Measurements from ENCODE around the gene DPP6.

DPP6 gene

DNA sequence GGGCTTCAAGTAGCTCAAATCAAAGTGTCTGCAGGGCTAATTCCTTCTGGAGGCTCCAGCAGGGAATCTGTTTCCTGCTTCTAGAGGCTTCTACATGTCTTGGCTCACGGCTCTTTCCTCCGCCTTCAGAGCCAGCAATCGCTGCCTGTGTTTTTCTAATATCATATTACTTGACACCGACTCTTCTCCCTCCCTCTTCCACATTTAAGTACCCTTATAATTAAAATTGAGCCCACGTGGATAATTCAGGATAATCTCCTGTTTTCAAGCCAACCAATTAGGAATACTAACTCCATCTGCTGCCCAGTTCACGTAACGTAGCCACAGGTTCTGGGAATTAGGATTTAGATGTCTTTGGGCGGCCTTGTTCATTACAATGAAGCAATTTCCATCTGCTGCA is 372.2 kb downstream of the DPP6 start:
- DNase-seq: no peak

DNA sequence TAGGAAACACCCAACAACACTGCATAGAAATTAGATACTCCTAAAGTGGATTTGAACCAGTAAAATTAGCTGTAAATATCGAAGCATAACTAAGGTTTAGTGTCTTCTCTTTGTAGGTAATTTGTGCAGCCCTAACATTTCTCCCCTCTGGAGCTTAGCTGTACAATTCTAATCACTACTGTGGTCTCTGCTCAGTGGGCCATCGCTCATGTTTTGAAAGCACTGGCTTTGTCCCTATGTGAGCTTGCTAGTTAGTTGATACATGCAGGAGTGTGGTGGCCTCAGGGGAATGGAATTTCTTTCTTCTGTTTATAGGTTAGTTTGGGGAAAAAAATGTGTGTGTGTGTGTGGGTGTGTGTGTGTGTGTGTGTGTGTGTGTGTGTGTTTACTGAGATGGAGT is 373.1 kb downstream of the DPP6 start:
- no peak for DNase-seq

DNA sequence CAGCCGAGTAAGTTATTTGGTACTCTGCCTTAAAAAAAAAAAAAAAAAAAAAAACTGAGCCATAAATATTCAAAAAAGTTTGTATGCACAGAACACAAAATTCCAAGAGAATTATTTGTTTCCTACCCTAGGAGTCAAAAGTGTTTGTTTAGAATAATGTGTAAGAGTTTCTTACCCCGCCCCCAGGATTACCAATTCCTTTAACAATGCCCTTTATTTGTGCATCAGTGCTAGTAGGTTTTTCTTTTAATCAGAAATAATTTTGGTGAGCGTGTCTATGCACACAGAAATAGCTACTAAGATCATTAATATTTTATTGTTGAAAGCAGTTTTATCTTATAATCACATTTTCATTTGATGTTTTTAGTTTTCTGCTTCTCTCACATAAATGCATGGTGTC is 374.6 kb downstream of the DPP6 start:
- DNase-seq: no peak

DNA sequence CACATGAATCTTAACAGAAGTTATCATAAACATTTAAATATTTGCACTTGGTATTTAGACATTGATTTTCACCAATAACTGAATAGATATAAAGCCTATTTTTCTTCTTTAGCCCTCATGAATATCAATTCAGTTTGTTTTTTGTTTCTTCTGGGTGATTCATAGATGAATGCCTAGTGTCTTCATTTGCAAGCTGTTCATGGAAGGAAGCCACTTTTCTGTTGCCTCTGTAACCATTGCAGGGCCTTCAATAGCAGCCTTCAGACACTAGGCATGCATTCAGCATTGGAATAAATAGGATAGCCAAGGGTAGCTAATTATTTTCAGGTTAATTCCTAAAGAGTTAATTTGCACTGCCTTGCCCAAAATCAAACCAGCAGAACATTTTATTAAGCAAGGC is 375.3 kb downstream of the DPP6 start:
- DNase-seq: no peak

DNA sequence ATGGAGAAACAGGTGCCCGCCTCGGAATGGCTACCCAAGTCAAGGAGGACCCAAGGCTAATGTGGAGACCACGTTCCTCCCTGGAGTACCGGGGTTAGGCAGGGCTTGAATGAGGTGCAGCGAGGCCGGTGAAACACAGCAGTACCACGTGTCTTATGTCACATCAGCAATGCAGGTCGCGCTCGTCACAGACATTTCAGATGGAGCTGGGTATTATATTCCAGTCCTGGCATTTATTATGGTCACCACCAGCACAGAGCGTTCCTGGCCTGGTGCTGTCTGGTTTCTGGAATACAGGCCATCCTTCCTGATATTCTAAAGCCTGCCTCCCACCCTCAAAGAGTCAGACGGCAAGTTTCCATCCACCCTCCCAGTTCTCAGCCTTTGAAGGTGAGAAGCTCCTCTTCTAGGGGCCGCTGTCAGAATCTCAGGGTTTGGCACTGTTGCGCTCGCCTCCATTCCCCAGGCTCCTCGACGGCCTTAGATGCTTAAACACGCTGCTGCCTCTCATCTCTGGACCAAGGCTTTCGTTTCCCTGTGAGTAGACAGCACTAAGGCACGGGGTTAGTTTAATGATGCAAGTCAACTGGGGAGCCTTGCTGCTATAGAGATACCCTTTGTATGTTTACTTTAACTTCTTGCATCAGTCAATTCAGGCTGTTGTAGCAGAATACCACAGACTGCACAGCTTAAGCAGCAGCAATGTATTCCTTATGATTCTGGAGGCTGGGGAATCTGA is 377.6 kb downstream of the DPP6 start:
- DNase-seq: no peak

DNA sequence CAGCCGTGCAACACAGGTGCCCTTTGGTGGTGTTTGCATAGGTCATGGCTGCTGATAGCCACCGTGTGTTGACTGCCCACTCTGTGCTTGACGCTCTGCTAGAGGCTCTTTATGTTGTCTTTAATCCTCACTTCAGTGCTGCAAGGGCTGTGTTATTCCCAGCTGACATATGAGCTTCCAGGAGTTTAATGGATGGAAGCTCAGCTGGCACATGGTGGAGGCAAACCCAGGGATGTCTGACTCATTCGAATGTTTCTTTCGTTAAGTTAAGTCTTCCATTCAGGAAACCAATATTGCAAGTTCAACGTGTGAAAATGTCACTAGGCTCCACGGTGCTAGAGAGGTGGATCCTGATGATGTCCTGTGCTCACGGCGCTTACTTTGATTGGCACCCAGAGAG is 378.4 kb downstream of the DPP6 start:
- no peak for DNase-seq

DNA sequence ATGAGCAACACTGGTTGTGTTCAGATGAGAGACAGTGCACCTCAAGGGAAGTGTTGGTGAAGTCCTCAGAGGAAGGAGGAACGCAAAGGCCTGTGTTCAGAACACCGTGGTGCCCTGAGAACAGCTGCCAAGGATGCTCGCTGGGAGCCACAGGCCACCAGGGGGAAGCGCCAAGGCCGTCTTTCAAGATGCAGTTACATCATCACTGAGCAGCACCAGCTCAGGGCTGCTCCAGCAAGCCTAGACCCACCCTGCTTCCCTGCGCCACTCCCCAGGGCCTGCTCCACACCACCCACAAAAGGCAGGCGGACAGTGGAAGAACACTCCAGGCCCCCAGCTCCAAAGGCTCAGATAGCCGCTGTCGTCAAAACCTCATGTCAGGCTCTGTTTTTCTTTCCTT is 378.8 kb downstream of the DPP6 start:
- DNase-seq: no peak

DNA sequence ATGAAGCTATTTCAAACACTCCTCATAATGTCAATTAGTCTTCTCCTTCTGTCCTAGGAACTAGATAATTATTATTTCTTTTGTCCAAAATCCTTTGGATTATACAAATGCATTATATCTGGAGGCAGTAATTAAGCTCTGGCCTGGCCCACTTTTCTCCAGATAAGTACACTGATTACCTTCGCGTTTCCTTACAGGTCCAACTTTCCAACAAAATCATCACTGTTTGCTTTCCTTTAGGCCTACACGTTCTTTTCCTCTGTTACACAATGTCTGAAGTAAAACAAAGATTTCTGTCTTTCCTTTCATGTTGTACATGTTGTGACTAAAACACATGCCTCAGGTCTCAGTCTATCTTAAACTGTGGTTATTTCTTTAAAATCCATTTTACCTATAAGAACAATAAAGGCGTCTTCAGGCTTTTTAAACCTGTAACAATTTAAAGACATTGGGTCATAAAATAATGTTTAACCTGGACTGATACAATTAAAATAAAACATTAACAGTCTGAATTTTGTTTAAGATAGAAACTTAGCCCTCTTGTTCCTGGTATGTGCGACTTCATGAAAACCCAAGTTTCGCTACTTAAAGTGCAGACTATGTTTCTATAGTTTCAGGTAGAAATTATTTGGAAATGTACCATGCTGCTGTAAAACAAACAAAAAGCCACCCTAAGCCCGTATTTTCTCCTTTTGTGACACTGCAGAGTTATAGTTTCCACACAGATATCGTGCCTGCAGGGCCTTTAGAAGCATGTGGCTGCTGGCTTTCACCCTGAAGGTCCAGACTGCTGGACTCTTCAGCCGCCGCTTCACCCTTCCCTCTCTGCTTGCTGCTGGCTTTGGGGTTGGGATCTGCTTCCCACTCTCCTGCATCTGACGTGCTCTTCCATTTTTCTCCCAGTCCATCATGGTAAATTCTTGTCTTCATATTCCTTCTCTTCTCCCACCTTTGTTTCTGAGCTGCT is 381.7 kb downstream of the DPP6 start:
- no peak for DNase-seq

DNA sequence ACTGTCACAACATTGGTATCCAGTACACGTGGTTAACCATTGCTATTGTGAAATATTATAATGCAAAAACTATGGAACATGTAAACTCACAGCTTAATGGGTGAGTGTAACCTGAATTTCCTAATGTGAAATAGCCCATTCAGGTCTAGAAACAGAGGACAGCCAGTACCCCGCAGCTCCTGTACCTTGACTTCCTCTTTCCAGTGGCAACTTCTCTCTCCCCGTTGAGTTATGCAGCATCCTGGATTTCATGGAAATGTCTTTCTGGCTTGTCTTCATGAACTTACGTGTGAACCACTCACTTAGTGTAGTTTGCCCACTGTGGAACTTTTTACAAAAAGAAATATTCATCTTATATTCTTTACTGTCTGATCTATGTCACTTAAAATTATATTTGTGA is 384.4 kb downstream of the DPP6 start:
- DNase-seq: no peak

DNA sequence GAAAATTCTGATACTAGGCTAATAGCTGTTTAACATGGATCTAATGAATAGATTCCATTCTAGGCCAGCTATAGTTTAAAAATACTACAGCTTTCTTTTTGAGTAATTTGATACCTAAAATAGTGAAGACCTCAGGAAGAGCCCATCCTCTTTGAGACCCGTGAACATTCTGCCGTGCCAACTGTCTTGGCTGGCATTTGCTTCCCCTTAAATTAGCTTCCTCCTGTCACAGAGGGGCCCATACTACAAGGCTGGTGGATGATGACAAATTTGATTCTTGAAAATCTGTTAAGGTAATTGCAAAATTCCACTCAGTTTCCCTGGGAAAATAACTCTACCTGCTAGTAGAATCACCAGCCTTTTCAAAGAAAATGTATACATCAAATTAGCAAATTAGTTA is 385.0 kb downstream of the DPP6 start:
- no peak for DNase-seq

DNA sequence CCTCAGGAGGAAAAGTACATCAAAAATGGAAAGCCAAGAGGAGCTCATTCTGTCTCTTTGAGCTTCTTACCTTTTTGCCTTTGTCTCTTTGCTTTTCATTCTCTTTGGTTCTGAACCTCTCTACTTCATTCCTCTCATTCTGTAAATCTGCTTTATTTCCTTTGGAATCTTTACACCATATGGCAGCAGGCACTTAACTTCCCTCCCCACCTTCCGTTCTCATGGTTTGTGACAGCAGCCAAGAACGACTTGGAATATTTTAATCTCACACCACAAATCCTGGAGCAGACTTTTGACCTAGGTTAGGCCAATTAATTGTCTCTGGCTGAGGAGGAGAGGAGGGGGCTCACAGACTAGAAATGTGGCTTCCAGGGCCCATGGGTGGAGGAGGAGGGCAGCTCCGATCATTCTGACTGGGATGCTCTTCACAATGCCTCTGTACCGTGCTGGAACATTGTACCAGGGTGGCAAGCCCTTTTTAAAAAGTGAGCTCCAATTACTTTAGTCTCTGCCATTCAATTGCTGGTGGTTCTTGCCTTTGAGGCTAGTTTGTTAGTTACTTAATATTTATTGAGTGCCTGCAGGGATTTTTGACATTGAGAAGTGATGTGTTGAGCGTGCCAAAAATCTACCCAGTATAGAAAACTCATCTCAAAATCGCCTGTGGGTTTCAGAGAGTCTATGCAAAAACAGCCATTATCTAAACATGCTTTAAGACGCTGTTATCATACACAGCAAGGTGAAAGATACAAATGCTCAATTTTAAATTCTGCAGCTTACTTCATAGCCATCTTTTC is 386.6 kb downstream of the DPP6 start:
- no peak for DNase-seq

DNA sequence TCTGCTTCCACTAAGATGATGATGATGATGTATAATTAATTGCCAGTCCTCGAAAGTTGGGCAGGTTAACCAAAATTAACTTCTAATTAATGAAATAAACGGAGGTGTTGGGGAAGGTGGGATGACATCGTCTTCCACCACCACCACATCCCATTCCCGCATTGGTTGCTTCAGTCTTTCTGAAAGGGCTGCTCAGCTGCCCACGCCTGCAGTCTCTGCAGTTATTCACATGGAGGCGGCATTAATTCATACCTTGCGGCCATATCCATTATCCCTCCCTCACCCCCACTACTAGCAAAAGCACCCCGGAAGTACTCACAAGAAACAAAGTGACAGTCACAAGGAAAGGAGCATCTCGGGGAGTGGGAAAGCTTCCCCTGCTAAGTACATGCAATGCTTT is 387.9 kb downstream of the DPP6 start:
- DNase-seq: no peak

DNA sequence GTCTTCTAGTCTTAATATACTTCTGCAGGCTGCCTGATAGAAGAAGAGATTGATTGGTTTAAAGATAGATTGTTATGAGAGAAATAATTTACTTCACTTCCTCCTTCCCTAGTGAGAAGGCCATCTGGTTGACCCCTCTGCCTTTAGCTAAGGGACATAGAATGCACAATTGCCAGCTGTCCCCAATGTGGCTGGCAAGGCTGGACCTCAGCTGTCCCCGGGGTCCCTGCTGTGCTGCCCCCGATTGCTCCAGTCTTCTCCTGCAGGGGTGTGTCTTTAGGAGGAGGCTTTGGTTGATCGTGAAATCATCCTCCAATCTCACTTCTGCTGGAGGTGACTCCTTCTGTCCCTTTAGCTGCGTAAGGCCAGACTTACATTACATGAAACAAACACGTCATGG is 388.5 kb downstream of the DPP6 start:
- DNase-seq: no peak

DNA sequence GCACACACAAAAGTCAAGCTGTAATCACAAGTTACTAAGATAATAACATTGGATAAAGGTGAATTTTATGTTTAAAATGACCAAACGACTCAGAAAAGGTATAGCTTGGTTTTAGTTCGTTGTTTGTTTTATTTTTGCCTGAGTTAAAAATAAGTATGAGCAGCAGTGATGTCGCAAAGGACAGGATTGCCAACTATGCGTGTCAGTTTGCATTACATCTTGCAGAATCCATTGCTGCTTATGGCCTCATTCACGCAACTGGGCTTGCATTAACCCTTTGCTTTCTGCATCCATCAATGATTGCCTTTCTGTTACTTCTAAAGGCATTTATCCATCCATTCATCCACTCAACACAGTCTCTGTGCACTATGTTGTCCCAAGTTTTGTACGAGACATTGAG is 389.6 kb downstream of the DPP6 start:
- no peak for DNase-seq

DNA sequence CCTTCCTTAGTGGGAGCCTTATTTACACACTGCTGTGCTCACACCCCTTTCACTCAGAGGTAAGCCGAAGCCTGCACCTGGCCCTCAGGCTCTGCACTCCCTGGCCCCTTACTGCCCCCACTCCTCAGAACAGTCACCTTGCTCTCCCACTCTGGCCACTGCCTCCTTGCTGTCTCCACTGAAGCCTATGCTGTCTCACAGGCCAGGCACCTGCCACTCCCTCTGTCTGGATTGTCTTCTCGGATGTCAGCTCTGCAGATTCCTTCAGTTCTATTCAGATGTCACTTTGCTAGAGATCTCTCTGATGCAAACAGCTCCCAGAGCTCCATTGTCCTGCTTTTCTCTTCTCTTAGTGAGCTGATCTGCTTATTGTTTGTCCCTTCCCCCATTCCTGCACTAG is 390.7 kb downstream of the DPP6 start:
- no peak for DNase-seq

DNA sequence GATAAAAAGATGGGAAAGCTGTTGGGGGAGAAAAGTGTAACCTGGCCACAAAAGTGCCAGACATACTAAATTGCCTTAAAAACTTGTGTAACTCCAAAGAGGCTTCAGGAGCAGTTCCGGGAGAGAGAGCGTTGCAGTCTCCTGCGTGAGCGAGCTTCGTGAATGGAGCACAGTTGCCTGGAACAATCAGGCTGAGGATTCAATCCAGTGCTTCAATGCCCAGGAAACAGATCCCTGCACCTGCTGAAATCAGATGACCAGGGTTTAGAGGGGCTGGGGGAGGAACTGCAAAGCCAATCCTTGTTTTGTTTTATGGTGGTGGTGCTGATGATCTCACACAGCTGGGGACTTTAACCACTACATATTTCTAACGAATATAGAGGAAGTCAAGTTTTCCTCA is 398.3 kb downstream of the DPP6 start:
- DNase-seq: no peak

DNA sequence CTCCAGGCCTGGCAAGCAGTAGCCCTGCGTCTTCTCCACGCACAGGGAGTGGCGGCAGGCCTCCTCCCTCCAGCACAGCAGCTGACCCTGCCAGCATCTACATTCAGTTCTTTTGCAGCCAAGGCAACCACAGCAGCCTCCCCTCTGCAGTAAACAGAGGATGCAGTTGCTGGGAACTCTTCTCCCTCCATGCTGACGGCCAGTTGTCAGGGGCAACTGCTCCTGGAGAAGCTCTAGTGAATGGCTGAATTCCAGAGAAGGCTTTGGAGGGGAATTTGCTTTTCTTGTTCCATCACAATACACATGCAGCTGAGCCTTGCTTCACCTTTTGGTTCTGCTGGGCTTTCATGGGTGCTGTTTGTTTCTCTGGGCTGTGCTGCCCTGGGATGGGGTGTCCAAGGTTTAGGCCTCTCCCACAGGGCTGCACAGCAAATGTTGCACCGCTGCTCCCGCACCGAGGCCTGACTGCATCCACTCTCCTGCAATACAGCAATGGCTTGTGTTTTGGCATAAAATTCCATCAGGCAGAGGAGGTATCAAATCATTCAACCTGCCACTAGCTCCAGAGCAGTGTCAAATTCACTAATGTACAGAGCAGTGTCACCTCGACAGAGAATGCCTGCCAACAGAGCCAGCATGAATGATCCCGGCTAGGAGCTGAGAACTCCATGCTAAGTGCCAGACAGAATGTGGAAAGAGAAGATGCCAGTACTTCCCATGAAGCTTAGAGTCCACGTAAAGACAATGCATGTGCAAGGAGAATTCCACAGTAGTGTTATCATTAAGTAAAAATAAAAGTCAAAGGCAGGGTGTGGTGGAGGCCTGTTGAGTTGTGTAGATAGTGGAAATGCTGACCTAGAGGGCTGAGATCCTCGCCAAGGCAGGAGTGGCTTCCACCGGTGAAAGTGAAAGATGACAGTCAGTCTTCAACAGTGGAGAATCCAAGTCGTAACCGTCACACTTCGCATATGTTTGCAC is 399.6 kb downstream of the DPP6 start:
- no peak for DNase-seq

DNA sequence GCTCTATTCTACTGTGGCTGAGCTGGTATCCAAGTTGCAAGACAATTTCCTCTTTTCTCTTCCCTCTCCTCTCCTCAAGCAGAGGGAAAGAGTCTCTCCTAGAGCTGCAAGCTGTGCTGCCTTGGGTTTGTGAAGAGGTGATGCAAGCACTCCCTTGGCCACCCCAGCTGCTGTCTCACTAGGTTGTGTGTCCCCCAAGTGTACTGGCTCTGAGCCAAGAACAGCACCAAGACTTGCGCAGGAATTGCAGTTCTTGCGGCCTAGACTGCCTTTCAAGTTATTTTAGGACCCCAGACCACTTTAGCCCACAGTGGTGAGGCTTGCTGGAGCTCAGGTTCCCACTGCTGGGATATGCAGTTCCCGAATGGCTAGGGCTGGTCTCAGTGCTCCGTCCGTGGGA is 411.6 kb downstream of the DPP6 start:
- no peak for DNase-seq

DNA sequence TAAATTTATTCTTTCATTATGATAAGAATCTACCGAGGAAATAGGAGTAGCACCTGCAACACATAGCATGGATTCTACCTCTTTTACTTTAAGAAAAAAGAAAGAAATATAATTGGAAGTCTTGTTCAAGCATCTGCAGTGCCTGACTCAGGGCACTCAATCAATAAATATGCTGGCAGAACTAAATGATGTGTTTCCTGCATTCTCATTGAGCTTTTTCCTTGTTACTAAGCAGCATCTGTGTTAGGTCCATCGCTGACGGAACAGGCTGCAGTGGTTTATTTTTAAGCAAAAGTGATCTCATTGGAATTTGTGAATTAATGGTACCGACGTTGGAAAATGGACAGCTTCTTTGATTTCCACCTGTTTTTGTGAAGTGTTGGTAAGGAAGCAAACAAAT is 417.5 kb downstream of the DPP6 start:
- DNase-seq: no peak

DNA sequence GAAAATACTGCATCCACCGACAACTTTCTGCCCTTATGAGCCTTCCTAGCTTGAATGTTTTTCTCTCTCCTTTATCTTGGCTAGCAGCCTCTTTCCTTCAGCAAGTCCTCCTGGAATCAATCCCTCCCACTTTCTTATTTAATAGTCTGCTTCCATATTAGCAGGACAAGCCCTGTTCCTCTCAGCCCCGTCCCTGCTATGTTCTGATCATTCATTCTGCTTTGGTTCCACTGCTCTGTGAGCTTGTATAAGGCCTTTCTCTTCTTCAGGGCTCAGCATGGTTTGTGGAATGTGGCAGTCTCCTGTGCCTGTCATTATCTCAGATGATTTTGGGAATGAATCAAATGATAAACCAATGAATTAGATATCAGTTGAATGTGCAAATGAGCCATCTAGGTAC is 420.1 kb downstream of the DPP6 start:
- no peak for DNase-seq

DNA sequence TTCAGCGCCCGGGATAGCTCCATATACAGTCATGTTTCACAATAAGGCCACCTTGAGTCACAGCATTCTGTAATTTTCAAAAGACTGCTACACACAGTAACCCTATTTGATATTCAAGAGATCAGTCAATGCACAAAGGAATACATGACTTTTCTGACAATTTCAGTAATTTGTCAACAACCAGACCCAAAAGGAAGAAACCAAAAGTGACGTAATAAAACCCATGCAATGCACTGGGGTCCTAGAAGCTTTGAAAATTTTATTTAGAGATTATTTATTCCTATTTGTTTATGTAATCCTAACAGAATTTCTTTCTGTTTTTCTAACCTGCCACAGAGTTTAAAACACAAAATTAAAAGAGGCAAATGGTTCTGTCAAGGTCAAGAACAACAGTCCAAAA is 421.2 kb downstream of the DPP6 start:
- DNase-seq: no peak

DNA sequence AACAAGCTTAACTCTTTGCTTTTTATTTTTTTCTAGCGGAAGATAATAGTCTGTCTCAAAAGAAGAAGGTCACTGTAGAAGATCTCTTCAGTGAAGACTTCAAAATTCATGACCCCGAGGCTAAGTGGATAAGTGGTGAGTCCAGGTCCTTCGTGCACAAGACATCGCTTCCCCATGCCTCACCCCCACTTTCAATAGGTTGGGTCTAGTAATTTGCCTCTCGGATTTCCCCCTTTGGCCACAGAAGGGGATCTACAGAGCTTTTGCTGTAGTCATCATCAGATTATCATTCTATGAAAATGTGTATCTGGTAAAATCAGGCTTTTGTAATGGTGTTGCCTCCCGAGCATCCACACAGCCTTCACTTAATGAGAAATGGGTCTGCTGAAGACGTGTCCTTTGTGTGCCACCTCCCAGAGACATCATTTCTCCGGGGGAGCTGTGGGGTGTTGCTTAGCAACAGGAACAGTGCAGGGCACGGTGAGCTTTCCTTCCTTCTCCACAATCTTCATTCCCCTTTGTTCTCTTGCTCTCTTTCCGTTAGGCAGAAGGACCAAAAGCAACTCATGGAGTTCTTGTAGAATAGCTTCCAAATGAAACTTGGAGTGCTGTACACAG is 422.8 kb downstream of the DPP6 start:
- no peak for DNase-seq
